K562 (cell line): ENCODE results near the gene ZNF473. TPM values are rescaled to one million over a fixed set of nuclear protein-coding genes. Genes with fewer than 3 reads are reported as not detected.

Source experiments
- CHCHD3 ChIP-seq: fragments of 250-450 bp; sonication (Bioruptor Pico); IDR thresholded peaks from 2 replicates; pipeline ENCODE4 v2.1.2; 2022; ENCODE audit warnings: mild to moderate bottlenecking
- CREB1 ChIP-seq, 2 experiments: sonication (generic) in 1 of 2; formaldehyde crosslinking in 1 of 2; IDR thresholded peaks; 2 replicates each; pipeline versions ENCODE4 v1.6.1 to v1.8.0; 2012 to 2022; ENCODE audit warnings: inconsistent platforms in 1 of 2, mild to moderate bottlenecking in 1 of 2, missing genetic modification reagents in 1 of 2, moderate library complexity in 1 of 2
- FOXJ2 ChIP-seq: fragments of 200-800 bp; sonication (Bioruptor generic); IDR thresholded peaks from 2 replicates; pipeline ENCODE4 v1.6.1; 2016; ENCODE audit warnings: missing genetic modification characterization, missing compliant biosample characterization
- JUN ChIP-seq, 2 experiments: sonication (generic) in 1 of 2; formaldehyde crosslinking in 1 of 2; IDR thresholded peaks; 2 replicates each; pipeline versions ENCODE4 v1.6.1 to v1.8.0; 2012 to 2022; ENCODE audit warnings: borderline replicate concordance in 2 of 2, mild to moderate bottlenecking in 2 of 2, improper control_type of control experiment in 1 of 2, low read depth in 1 of 2, low read length in 1 of 2, missing genetic modification reagents in 1 of 2
- PTRF ChIP-seq: fragments of 450-650 bp; IDR thresholded peaks from 2 replicates; pipeline ENCODE4 v1.6.1; 2016; ENCODE audit warnings: mild to moderate bottlenecking, missing genetic modification characterization, missing compliant biosample characterization
- RFX5 ChIP-seq: IDR thresholded peaks from 2 replicates; pipeline ENCODE4 v1.6.1; 2011; ENCODE audit warnings: low read depth, mild to moderate bottlenecking, improper control_type of control experiment, low read length
- RREB1 ChIP-seq: fragments of 250-450 bp; sonication (Bioruptor Pico); IDR thresholded peaks from 2 replicates; pipeline ENCODE4 v1.4.0; 2020
- SMARCE1 ChIP-seq: fragments of 450-650 bp; IDR thresholded peaks from 2 replicates; pipeline ENCODE4 v1.7.1; 2016; ENCODE audit warnings: mild to moderate bottlenecking
- TFAM ChIP-seq: fragments of 250-450 bp; sonication (Bioruptor Pico); conservative IDR thresholded peaks from 2 replicates; pipeline ENCODE4 v1.5.0; 2021; ENCODE audit warnings: mild to moderate bottlenecking, moderate library complexity
- TRIM28 ChIP-seq: fragments of 450-650 bp; IDR thresholded peaks from 2 replicates; pipeline ENCODE4 v1.6.1; 2017
- UBTF ChIP-seq, 2 experiments: IDR thresholded peaks; 2 replicates each; pipeline ENCODE4 v1.6.1; 2012; ENCODE audit warnings: improper control_type of control experiment in 2 of 2, low read depth in 2 of 2, low read length in 2 of 2, borderline replicate concordance in 1 of 2
- polyA plus RNA-seq, 8 experiments: library from polyadenylated mRNA; depleted of rRNA in 4 of 8; stranded (reverse) in 5 of 8; unstranded in 3 of 8; fragments of >200 nt; fragmentation: Nextera tagmentation in 2 of 8; fragmentation: Illumina TruSeq in 1 of 8; extraction: Ambion mirVana in 2 of 8; extraction: Trizol in 1 of 8; gene quantifications; 2 replicates each; pipeline versions ENCODE4 v1.2.1 to v1.2.3, GENCODE V29; 2011 to 2014; ENCODE audit warnings: inconsistent platforms in 1 of 8, missing spikeins in 1 of 8
- total RNA-seq, 7 experiments: library from RNA; depleted of rRNA in 6 of 7; stranded (reverse); fragments of >200 nt in 6 of 7; fragmentation: Illumina TruSeq in 2 of 7; extraction: Trizol in 2 of 7; gene quantifications; 2 replicates each; pipeline versions ENCODE4 v1.2.1 to v1.2.3, GENCODE V29; 2011 to 2021; ENCODE audit warnings: low replicate concordance in 1 of 7
- TF ChIP-seq, protein P1 (sequence below): fragments of 250-450 bp; sonication (Bioruptor Pico); IDR thresholded peaks from 2 replicates; pipeline ENCODE4 v1.8.0; 2022; ENCODE audit warnings: inconsistent platforms, mild to moderate bottlenecking, moderate library complexity, borderline replicate concordance
- TF ChIP-seq, protein P2 (sequence below): sonication (generic); formaldehyde crosslinking; IDR thresholded peaks from 2 replicates; pipeline ENCODE4 v1.9.0; 2022; ENCODE audit warnings: mild to moderate bottlenecking, missing genetic modification reagents
- TF ChIP-seq, protein P3 (sequence below), 2 experiments: fragments of 250-450 bp in 1 of 2; fragments of 450-650 bp in 1 of 2; sonication (Bioruptor Pico) in 1 of 2; IDR thresholded peaks; 2 replicates each; pipeline versions ENCODE4 v1.6.1 to v1.8.0; 2016 to 2021; ENCODE audit warnings: mild to moderate bottlenecking in 2 of 2, moderate library complexity in 2 of 2, missing compliant biosample characterization in 1 of 2, missing genetic modification characterization in 1 of 2

ZNF473 gene
- total and polyA plus RNA-seq, 9 of the 15 experiments (the other 6 are each of a cell fraction or from before 2014, with no cell fraction given): 8.2 to 34.0 (median 28.5) TPM

GRCh38 chr19:50025022-50025793 lies 597 bp upstream of the ZNF473 start, which contains the start of gene VRK3 (continued):
- TF ChIP-seq UBTF (IDR thresholded peaks at IDR 0.05; ENCODE audit: borderline replicate concordance in 1 of 2, low read depth in 2 of 2, low read length in 2 of 2): no peak
- no peak for TF ChIP-seq CHCHD3
- TF ChIP-seq SMARCE1: 0 out of 2 replicates have a peak, but pooled peaks have one; percentile 6
- TF ChIP-seq JUN (IDR thresholded peaks at IDR 0.05; ENCODE audit: borderline replicate concordance, low read depth, low read length): no peak
- no peak for TF ChIP-seq JUN (CRISPR knock-in tag; IDR thresholded peaks at IDR 0.05; ENCODE audit: borderline replicate concordance)
- TF ChIP-seq RFX5: peak; percentile 48; the same call in 1 of the 2 replicates
- TF ChIP-seq FOXJ2 (tag): peak; percentile 96
- TF ChIP-seq, protein P1, sequence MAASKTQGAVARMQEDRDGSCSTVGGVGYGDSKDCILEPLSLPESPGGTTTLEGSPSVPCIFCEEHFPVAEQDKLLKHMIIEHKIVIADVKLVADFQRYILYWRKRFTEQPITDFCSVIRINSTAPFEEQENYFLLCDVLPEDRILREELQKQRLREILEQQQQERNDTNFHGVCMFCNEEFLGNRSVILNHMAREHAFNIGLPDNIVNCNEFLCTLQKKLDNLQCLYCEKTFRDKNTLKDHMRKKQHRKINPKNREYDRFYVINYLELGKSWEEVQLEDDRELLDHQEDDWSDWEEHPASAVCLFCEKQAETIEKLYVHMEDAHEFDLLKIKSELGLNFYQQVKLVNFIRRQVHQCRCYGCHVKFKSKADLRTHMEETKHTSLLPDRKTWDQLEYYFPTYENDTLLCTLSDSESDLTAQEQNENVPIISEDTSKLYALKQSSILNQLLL (CRISPR knock-in tag): no peak
- no peak for TF ChIP-seq RREB1 (CRISPR knock-in tag)
- TF ChIP-seq CREB1 (IDR thresholded peaks at IDR 0.05): peak; percentile 68
- peak; percentile 91 for TF ChIP-seq CREB1 (CRISPR knock-in tag; IDR thresholded peaks at IDR 0.05)
- TF ChIP-seq, protein P2, sequence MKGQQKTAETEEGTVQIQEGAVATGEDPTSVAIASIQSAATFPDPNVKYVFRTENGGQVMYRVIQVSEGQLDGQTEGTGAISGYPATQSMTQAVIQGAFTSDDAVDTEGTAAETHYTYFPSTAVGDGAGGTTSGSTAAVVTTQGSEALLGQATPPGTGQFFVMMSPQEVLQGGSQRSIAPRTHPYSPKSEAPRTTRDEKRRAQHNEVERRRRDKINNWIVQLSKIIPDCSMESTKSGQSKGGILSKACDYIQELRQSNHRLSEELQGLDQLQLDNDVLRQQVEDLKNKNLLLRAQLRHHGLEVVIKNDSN: peak; percentile 73
- TF ChIP-seq TRIM28: no peak
- TF ChIP-seq, protein P3, sequence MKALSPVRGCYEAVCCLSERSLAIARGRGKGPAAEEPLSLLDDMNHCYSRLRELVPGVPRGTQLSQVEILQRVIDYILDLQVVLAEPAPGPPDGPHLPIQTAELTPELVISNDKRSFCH (CRISPR knock-in tag; IDR thresholded peaks at IDR 0.05): no peak
- TF ChIP-seq, protein P3 (tag; IDR thresholded peaks at IDR 0.05): no peak
- no peak for TF ChIP-seq PTRF (tag)
- no peak for TF ChIP-seq TFAM
